IPS DF 19.7 (cell line): ENCODE measurements around the gene FOXO6.

Source experiments
- DNase-seq: peaks from one replicate; pipeline ENCODE4 v3.0.0-alpha.2; 2013; ENCODE audit warnings: low read depth, low spot score

Gene FOXO6

GRCh38 chr1:41382480-41383090 is 21.4 kb downstream of the FOXO6 start:
- DNase-seq: no peak

- DNase-seq: no peak
Observed at GRCh38 chr1:41383094-41383852, 22.0 kb downstream of the FOXO6 start.

DNA sequence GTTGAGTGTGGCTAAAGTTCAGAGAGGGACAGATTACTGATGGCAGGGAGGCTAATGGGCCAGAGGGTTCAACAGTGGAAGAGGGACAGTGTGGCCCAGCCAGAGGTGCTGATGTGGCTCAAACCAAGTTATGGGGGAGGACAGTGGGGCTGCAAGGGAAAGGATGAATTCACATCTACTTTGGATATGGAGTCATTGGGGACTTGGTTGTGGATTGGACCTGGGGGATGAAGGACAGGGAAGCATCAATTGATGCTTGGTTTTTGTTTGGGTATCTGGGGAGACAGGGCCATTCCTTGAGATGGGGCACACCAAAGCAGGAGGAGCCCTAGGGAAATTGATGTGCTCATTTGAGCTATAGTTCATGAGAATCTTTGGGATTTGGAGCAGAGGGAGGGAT is 23.3 kb downstream of the FOXO6 start:
- no peak for DNase-seq

DNA sequence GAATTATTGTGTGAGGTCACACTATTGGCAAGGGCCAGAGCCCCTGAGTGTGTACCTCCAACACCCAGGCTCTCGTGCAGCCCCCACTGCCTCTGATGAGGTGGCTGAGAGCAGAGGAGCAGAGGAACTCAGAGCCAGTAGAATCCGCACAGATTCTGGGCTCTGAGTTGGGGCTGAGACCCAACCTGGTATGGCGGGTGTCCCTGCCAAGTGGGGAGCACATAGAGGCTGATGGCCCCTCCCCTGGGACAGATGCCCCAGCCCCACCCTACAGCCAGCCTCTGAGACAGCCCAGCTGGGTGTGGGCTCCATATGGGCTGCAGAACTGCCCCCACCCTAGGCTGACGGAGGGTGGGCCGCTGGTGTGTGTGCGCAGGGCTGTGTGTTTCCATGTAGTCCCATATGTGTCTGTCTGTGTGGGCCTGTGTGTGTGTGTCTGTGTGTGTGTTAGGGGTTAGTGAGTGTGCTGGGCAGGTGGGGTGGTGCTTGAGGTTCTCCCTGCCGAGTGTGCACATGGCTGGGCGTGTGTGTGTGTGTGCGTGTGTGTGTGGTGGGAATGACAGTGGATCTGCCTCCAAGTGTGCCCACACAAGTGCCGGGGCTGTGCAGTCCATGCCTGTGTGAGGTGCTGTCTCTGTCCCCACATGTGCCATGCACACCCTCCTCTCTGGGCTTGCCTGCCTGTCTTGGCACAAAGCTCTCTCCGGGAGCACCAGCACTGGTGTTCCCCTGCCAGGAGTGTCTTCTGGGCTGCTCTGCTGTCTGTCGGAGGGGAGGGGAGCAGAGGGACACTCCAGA is 24.4 kb downstream of the FOXO6 start:
- DNase-seq: no peak

- no peak for DNase-seq
Observed at GRCh38 chr1:41386196-41386663, 25.0 kb downstream of the FOXO6 start.

DNA sequence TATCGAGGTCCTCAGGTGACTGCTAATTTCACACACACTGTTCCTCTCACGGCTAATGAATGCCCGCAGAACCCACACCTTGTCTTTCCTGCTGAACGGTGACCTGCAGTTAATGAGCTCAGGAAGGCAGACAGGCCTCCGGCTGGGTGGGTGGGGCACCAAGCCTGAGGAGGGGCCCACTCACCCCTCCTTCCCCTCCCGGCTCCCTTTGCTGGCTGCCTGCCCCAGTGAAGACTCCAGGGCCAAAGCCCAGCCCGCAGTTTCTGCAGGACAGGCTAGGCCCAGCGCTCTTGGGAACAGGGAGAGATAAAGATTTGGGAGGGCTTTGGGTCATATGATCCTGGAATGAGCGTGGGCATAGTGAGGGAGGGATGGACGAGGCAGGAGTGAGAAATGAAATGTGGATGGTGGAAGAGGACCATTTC is 26.4 kb downstream of the FOXO6 start:
- peak; percentile 63 for DNase-seq

DNA sequence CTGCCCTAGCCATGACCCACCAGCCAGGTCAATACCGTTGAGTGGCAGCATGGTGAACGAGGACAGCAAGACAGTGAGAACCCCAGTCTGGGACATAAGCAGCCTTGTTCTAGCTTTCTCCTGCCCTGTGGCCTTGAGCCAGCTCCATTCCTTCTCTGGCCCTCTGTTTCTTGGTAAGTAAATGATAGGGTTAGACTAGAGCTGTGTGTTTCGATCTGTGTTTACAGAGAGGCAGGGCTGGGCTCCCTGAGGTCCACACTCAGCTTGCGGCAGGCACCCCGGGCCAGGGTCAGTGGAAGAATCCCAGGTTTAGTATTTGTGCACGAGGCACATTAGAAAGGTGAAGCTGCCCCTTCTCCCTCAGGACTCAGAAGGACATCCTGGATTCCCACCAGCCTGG is 27.3 kb downstream of the FOXO6 start:
- no peak for DNase-seq

DNA sequence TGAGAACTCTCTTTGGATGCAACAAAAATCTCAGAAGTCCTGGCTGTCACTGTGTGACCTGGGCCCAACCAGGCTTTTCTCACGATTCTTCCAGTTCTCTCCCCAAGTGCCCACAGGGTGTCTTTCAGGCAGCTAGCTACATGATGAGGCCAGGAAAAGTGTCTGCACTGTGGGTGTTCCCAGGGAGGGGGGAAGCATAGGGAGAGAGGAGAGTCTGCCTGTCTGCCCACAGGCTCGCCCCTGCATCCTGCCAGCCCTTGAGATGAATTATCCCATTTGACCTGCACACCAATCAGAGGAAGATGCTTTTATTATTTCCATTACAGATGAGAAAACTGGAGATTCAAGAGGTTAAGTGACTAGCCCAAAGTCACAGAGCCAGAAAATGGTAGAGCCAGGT is 27.8 kb downstream of the FOXO6 start:
- no peak for DNase-seq

- DNase-seq: no peak
Observed at GRCh38 chr1:41390166-41390565, 28.9 kb downstream of the FOXO6 start.

- no peak for DNase-seq
Observed at GRCh38 chr1:41390573-41390972, 29.3 kb downstream of the FOXO6 start.

DNA sequence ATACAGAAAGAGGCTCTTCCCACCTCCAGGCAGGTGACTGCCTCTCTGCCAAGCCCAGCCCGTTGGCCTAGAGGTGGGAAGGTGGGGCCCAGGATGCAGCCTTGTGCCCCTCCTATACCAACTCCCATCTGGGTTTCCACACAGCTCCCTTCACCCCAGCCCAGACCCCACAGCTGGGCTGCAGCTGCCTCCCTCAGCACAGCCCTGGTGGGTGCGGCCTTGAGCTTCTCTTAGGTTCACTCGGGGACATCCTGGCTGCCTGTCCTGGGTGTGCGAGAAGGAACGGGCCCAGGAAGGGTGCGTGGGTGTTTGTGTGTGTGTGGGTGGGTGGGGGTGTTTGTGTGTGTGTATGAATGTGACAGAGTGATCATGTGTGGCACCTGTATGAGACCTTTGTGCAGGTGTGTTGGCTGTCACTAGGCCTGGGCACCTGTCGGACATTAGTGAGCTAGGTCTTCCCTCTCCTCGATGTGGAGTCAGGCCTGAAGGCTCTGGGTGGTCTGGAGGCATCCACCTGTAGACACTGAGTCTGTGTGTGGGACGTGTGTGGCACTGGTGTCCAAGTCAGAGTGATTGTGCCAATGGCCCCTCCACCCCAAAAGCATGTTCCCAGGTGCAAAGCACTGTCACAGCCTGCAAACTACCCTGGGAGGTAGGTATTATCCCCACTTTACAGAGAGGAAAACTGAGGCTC is 30.7 kb downstream of the FOXO6 start:
- no peak for DNase-seq

DNA sequence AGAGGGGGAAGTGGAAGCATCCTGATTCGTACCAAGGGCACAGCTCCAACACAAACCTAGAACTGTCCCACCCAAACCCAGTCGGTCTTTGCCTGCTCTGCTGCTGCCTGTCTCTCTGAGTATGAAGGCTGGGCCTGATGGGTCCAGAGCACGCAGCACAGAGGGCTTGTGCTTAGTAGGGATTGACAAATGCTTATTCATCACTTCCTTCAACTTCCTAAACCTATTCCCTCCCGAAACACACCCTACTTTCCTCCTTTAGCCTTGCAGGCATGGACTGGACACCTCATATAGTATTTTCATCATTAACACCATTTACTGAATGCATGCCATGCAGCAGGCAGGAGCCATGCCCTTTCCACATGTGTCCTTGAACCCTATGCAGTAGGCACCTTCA is 31.3 kb downstream of the FOXO6 start:
- DNase-seq: no peak

GRCh38 chr1:41393716-41394368 is 32.6 kb downstream of the FOXO6 start:
- no peak for DNase-seq

DNA sequence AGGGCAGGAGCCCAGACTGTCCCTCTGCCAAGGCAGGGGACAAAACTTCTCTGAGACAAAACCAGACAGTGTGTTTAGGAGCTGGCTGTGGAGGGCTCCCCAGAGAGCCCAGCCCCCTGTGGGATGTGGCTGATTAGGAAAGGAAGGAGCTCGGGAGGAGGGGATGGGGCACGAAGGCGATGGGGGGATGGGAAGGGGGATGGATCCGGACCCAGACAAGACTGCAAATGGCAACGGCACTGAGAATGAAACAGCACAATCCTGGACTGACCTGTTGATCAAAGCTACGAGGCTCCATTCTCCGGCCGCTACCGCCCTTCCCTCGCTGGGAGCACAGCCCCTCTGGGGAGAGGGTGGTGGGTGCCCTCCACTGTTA is 33.1 kb downstream of the FOXO6 start:
- no peak for DNase-seq

DNA sequence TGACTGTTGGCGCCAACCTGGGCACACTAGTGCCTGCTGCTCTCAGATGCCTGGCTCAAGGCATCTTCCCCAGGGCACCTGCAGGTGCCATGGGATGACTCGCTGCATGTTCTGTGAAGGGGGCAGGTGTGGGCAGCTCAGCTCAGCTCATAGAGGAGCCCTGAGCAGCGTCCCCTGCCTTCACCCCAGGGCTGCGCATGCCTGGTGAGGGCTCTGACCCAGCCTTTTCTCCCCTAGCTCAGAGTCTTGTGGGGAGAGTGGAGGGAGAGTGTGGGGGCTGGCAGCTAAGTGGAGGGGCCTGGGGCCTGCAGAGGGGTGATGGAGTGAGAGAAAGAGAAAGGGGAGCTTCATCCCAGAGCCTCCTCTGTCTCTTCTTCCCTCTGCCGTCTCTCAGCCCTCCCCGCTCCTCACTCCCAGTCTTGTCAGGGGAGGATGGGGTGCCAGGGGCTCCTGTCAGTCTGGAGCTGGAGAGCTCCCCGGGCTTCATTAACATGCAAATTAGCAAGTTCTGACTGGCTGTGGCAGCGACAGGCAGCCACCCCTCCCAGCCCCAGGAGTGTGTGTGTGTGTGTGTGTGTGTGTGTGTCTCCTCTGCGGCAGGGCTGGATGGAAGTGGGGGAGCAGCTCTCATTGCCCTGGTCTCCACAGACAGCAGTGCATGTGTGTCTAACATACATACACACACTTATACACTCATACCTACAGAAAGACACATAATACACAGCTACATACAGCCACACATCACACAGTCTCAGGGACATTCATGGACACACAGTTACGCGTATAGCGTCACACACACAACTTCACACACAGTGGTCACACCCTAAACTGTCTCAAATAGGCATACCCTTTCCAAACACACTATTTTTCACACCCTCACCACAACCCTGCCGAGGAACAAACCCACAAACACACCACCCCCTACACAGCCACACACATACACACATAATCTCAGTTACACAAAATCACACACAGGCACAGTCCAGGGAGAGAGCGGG is 34.0 kb downstream of the FOXO6 start:
- peak; percentile 82 for DNase-seq

GRCh38 chr1:41396084-41396483 is 34.9 kb downstream of the FOXO6 start:
- no peak for DNase-seq

DNA sequence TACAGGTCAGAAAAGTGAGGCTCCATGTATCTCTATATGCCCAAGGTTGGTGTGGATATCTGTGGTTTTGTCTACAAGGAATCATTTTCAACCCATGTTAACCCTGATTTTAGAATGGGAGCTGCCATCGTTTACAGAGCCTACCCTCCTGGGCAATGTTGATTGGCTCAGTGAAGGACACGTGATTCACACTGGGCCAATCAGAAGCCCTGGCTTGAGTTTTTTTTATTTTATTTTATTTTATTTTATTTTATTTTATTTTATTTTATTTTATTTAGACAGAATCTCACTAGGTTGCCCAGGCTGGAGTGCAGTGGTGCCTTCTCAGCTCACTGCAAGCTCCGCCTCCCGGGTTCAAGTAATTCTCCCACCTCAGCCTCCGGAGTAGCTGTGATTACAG is 35.8 kb downstream of the FOXO6 start:
- no peak for DNase-seq

DNA sequence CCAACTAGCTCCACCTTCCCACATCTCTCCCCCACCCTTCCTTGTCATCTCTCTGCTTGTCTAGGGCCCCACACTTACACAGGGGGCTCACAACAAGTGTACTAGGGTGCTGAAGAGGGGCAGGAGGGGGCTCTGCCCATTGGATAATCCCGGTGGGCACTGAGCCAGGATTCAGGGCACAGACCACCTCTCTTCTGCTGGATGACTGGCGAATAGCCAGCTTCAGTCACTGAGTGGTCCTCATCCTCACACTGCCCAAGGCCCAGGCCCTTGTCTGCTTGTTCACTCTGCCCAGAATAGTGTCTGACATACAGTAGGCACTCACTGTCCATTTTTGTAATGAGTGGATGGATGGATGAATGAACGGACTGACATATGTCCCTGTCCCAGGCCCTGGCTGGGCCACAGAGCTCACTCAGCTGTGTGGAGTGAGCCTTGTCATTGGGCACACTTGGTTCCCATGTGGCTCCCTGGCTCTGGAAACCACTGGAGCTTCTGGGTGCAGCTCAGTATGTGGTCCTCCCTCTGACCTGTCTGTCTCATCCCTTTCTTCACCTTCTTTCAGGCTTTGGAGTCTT is 36.6 kb downstream of the FOXO6 start:
- no peak for DNase-seq

DNA sequence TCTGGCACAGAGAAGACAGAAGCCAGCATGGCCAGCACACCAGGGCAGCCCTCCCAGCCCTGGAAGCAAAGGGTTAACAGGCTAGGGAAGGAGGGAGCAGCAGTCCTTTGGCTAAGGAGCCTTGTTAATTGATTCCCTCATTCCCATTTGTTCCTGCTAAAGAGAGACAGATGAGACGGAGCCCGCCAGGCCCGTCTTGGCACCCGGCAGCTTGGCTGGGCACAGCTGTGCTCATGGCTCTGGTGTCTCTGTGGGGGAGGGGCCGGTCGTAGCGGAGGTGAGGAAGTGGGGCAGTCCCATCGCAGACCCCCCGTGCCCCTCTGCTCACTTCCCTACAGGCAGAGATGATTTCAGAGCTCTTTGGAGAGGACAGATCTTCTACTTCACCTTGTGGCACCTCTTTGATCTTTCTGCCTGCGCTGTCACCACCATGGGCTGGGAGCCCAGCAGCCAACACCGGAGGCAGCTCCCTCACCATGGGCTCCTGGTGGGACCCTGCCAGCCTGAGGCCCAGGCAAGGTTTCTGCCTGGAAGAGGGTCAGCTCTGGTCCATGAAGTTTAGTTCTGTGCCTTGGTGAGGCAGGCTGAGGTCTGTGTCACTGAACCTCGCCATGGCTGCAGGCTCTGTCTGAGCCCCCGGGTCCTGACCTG is 38.0 kb downstream of the FOXO6 start:
- DNase-seq: no peak
